ENCODE data around the gene MRGPRD.
A peak's percentile ranks its signal among the peaks of the same experiment; 100 is the strongest.
"Not testable (repeated sequence)": the region's sequence is repeated elsewhere in the genome, so short reads cannot be mapped to it uniquely, and the experiment has no call there.

The MRGPRD gene

DNA sequence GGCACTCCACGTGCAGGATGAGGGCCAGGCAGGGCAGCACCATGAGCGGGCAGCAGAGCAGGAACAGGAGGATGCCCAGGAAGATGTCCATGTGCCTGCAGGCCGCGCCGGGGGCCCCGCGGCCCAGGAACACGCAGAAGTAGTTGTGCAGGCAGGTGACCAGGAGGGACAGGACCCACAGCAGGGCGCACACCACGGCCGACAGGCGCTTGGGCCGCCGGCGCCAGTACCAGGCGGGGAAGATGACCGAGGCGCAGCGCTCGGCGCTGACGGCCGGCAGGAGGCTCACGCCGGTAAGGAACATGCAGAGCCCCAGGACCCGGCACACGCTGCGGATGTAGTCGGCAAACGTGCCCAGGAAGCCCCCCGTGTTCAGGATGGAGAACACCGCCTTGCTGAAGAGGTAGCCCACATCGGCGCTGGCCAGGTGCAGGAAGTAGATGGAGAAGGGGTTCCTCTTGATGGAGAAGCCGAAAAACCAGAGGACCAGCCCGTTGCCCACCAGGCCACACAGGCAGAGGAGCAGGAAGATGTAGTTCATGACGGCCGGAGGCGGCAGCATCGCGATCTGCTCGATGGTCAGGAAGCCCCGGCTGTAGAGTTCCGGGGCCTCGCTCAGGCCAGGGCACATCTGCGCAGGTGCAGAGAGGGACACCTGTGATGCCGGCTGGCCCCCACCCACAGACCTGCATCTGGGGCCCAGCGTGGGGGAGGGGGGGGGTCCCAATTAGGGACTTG, 25.0 kb upstream of the MRGPRD start:
- no peak for DNase-seq

DNA sequence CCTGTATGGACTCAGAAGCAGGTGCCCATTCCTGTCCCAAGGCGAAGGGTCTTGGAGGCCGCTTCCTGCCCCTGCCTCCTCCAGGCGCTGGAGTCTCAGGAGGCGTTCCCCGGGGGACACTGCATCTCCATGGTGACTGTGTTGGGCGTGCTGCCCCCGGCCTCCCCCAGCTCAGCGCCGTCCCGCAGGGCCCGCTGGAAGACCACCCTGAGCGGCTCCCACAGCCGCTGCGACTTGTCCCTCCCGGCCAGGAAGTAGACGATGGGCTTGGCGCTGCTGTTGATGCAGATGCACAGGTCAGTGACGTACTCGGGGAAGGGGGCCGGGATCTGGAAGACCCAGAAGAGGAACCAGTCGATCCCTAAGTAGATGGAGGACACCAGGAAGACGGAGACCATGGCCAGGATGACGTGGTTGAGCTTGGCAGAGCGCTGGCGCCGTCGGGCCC, 24.4 kb upstream of the MRGPRD start:
- no peak for DNase-seq

DNA sequence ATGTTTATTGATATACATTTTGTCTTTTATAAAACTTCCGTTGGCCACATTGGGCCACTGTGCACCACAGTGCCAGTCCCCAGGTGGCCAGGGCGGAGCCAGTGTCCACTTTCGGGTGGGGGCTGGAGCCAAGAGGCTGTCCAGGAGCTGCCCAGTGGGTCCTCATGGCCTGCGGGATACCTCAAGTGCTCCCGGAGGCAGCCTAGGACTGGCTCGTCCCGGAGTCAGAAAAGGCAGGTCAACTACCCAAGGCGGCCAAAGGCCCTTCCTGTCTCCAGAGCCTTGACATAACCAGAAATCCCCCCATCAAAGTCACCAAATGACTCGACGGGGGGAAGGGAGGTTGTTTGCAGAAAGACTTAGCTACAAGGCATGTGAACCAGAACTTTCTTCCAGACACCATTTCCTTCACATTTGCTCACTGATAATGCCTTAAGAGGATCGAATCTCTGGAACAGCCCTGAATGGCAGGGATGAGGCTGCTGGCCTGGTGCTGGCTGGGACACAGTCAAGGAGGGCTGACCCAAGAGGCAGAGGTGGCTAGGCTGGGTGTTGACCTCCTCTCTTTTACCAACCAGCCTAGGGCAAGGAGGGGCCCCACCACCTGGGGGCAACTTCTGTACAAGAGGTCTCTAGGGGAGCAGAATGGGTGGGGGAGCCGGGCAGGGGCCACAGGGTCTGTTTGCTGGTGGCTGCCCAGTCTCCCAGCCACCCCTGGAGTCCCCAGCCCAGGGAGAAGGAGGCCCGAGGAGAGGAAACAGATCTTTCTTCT, 23.8 kb upstream of the MRGPRD start:
- DNase-seq: no peak

DNA sequence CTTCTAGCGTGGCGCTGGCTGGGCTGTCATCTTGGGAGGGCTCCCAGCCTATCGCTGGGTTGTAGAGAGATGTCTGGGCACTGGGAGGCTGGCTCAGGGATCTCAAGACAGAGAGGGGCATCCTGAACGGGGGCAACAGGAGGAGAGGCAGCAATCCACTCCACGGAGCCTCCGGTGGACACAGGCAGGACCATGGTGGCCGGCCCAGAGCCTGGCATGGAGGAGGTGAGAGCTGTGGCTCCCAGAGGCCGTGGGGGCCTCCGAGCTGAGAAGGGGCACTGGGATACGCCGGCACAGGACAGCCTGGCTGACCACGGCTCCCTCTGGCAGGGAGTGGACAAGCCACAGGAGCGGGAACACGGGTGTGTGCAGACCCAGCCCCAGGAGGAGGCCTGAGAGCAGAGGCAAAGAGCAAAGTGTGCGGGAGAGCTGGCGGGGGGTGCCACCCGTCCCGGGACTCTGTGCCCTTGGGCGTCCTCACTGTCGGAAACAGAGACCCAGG, 23.1 kb upstream of the MRGPRD start:
- no peak for DNase-seq

DNA sequence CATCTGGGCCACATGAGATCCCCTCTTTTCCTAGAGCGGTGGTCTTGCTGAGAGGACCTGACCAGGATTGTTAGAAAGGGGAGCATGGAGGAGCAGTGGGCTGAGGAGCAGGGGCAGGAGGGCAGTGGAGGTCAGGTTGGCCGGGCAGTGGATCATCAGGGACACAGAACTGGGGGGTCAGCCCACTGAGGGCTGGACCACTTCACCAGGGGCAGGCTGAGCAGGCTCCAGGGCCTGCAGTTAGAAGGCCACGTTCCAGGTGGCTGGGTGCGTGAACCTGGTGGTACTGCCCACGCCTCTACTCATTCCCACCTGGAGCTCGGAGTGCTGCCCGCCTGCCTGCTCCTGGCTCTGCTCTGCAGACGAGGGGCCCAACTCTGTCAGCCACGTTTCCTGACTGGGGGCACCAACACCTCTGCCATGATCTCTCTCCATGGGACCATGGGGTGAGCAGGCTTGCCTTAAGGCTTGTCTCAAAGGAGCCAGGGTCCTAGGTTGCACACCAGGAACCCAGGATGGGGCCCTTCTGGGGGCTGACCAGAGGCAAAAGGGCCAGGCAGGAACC, 22.6 kb upstream of the MRGPRD start:
- no peak for DNase-seq

DNA sequence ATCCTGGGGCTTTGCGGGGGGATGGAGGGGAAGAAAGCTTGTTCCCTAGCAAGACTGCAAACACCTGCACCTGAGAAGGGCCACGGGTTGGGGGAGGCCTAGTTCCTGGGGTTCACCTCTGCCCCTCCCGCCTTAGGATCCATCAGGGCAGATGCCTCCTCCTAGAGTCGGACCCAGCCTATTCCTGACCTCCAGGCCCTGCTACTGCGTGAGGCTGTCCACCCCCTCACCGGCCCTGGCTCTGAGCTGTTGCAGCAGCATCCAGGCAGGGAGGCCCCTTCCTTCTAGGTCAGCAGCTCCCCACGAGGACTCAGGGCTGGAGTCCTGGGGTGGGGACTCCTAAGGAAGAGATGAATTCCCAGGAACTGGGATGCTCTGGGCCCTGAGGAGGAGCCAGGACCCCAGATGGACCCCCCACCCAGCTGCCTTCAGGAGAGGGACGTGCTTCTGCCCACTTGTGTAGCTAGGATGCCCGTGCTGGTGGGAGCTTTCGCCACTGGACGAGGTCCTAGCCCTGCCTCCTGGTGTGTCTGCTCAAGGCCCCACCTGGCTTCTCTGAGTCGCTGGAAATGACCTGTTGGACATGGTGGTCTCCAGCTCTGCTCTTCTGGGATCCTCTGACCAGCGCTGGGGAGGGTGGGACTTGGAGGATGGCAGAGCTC, 21.9 kb upstream of the MRGPRD start:
- no peak for DNase-seq

DNA sequence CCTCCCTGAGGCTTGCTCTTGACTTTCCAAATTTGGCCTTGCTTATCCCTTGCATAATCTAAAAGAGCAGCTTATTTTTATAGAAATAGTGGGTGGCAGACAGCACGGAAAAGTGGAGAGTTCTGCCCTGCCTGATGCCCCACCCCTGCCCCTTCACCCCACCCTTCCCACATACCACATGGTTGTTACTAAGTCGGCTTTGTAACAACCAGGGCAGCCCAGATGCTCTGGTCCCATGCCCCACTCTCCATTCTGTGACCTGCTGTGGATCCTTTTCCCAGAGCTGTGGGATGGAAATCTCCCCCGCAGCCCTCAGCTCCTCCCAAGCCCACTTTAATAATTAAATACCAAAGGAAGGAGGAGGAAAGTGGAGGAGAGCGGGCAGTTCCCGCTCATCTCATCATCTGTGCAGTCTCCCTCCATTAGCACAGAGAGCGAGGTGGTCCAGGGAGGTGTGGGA, 21.4 kb upstream of the MRGPRD start:
- DNase-seq: no peak

DNA sequence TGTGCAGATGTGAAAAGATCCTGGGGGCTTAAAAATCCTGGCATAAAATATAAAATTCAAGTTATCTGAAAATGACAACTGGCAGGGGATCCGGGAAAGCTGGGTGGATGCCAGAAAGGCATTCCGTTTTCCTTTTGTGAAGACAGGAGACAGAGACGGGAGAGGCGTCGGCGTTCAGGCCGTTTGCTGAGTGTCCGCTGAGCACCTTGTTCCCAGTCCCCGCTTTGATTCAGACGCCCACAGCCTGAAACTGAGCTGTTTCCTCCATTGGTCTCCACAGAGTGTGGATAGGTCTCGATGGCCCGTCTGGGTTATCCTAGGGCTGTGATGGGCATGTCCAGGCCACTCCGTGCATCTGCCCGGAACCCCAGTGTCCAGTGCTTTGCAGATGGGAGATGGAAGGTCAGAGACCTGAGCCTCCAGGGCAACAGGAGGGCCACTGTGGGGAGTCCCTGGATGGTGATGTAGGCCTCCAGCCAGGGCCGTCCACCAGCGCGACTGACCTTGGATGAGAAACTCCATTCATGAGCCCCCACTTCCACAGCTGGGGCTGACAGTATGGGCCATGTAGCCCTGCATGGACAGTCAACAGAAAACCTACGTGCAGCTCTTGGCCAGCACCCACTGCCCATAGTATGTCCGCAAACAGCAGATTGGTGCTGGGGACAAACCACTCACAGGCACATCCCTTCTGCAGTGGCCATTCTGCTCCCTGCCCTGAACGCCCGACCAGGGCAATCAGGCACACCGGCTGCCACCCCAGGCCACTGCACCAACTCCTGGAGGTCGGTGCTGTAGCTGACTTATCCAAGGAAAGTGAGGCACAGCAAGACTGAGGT, 20.7 kb upstream of the MRGPRD start:
- no peak for DNase-seq

DNA sequence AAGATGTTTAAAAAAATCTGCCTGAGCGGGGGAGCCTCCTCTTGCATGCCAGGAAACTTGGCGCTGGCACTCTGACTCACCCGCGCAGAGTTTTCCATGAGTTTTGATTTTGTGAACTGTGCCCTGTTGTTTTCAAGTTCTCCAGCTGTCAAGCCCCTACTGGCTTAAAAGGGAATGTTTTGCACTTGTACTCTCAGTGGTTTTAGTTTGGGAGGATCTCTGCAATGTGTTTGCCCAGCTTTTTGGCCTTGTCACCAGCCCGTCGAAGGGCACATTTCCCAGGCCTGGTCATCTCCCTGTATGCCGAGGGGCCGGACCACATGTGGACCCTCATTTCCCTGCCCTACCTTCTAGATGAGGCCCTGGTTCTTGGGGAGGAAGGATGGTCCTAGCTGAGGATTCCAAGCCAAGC, 20.1 kb upstream of the MRGPRD start:
- DNase-seq: no peak

DNA sequence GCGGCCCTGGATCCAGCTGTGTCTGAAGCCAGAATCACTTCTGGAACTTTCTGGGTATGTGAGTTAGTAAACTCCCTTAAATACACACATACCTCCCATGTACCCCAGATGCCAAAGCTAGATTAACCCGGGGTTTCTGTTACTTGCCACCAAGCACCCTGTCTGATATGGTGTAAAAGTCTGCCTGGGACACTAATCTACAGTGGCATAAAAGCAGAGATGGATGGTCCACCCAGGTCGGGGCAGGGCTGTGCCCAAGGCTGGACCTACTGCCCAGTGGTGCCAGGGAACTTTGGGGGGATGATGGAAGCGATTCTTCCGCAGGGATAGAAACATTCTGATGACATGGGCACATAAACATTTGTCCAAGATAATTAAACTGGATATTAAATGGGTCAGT, 19.6 kb upstream of the MRGPRD start:
- DNase-seq: no peak

DNA sequence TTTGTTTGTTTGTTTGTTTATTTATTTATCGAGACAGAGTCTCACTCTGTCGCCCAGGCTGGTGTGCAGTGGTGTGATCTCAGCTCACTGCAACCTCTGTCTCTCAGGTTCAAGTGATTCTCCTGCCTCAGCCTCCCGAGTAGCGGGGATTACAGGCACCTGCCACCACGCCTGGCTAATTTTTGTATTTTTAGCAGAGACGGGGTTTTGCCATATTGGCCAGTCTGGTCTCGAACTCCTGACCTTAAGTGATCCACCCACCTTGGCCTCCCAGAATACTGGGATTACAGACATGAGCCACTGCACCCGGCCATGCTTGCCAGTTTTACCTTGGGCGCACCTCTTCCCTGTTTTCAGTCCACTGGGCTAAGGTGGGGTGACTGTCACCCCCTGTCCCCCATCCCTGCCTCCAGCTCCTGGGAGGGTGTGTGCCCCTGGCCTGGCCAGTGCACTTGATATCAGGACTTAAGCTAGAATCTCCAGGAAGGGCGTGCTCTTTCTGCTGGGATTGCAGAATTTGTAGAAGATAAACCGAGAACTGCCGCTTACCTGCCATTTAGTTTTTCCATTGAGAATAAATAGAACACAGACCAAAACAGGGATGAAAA, 19.1 kb upstream of the MRGPRD start:
- not testable (repeated sequence) for DNase-seq

DNA sequence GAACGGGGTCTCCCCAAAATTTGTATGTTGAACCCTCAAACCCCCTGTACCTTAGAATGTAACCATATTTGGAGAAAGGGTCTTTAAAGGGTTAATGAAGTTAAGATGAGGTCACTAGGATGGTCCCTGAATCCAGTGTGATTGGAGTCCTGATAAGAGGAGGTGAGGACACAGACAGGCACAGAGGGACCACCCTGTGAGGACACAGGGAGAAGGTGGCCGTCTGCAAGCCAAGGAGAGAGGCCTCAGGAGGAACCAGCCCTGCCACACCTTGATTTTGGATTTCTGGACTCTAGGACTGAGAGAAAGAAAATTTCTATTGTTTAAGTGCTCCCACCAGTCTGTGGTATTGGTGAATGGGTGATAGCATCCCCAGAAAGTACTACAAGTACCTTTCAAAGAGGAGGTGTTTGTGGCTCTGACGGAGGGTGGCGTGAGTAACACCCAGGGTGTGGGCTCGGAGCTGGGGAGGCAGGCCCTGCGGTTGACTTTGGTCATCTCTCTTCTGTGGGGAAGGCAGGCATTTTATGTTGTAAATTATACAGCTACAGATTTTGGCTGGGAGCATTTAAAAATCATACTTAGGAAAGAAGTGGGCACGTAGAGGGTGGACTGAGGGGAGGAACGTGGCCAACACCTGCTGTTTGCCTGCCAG, 18.4 kb upstream of the MRGPRD start:
- no peak for DNase-seq

DNA sequence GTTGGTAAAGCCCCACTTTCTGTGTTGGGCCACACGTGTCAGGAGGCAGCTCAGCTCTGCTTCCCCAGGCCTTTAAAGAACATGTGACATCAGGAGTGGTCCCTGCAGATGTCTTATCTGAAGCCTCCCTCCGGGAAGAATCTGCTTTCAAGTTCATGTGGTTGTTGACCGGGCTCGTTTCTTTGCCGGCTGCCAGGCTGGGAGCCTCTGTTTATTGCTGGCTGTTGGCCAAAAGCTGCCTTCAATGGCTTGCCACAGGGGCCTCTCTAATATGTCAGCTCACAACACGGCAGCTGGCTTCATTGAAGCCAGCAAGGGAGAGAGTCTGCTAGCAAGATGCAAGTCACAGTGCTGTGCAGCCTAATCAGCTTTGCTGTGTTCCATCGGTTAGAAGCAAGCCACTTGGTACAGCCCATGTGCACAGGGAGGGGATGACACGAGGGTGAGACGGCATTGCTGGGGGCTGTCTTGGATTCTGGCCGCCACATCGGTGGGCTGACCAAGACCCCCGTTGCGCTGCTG, 17.7 kb upstream of the MRGPRD start:
- DNase-seq: peak; percentile 17

DNA sequence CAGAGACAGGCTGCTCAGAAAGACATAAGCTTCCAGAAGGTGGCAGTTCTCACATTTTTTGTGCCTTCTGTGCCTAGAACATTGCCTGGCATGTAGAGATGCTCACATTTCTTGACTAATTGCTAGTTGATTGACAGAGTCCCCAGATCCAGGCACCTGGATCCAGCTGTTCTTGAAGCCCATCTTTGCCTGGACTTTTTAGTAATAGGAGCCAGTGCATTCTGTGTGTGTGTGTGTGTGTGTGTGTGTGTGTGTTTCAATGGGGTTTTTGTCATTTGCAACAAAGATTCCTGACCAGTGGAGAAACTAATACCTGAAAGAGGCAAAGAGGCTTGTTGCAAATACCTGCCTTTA, 17.2 kb upstream of the MRGPRD start:
- DNase-seq: no peak

DNA sequence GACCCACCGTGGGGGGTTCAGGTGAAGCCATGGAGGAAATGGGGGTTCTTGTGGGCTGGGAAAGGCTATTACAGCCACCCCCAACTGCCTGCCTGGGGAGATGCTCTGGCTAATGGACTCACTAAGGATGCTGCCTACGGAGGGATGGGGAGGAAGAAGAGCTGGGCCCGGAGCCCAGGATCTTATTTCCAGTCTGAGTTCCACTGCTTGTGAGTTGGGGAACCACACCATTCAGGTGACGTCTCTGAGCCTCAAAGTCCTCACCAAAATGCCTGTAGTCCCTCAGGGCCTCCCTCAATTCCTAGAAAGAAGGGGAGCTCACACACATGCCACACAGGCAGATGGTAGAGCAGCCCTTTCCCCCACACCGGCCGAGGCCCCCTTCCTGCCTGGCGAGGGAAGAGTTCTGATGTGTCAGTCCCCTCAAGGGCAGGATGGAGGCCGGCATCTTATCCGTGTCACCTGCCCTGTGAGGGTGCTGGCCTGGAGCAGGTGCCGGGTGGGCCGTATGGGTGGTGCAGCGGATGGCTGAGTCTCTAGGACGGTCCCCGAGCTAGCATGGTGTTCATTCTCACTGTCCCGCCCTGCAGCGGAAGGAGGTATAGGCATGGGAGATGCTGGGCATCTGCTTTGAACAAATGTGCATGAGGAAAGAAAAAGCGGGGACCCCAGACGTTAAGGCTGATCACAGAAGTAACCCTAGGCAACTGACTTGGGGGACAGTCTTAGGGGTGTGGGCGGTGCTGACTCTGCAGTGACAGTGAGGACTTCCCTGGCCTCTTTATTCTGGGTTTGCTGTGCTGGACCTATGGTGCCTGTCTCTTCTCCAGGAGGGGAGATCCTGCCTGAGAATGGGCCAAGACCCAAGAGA, 16.6 kb upstream of the MRGPRD start:
- DNase-seq: no peak

DNA sequence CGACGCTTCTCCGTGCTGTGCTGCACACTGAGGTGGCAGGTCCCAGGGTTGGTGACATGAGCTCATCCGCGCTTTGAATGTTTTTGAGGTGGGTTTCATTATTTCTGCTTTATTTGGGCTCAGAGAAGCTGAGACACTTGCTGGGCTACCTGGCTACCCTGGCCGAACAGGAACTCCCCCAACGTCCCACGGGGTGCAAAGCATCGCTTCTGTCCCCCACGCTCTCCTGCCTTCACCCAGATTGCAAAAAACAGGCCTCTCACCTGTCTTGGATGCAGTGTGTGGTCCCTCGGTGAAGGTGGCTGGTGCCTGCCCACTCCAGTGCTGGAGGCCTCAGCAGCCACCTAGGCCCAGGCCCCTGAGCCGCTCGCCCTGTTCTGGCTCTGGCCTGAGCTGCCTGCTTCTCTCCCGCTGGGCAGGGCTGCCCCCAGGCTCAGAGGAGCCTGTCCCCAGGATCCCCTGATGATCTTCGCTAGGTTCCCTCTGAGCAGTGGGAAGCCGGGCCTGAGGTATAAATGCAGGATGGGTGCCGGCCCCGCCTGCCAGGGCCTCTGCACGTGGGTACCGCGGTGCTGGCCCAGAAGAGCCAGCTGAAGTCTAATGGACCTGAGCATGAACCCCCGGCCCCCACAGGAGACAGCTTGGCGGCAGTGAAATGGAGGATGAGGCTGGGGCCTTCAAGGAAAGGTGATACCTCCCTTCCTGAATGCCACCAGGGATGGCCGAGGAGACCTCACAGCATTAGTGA, 15.8 kb upstream of the MRGPRD start:
- DNase-seq: no peak

DNA sequence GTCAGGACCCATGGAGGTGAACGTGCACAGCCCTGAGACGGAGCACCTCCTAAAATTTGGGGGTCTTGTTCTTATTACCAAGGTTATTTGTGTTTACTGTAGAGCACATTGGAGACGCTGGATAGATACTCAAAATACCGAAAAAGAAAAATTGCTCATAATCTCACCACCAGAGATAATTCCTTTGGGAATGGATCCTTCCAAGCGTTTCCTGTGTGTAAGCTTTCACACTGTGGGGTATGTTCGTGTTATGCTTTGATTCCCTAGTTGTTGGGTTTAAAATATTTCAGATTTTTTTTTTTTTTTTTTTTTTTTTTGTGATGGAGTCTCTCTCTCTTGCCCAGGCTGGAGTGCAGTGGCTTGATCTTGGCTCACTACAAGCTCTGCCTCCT, 14.1 kb upstream of the MRGPRD start:
- DNase-seq: no peak

DNA sequence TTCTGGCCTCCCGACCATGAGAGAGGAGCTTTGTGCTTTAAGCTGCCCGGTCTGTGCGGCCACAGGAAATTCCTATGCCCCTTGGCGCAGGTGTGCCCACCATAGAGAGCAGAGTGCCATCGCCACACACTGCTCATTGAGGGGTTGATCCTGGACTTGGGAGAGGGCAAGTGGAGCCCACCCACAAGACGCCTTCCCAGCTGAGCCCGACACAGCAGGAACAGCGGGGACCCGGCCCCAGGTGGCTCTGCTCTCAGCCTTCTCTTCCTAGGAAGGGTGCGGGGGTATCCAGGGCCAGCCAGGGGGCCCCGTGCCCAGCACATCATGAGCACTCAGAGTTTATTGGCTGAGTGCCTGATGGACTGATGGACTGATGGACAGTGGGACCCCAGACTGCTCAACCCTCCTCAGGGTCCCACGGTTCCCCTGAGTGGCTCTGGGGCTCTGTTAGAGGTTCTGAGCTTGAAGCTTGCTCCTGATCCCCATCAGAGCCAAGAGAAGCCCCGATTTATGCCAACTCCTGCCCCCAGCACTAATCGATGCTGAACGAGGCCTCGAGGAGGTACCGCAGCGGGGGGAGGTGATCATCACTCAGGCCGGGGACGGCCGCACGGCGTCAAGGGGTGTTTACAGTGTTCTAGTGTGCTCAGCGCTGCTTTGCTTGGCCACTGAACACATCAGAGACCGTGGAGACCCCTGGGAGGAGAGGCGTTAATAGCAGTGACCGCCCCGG, 13.5 kb upstream of the MRGPRD start:
- DNase-seq: no peak

DNA sequence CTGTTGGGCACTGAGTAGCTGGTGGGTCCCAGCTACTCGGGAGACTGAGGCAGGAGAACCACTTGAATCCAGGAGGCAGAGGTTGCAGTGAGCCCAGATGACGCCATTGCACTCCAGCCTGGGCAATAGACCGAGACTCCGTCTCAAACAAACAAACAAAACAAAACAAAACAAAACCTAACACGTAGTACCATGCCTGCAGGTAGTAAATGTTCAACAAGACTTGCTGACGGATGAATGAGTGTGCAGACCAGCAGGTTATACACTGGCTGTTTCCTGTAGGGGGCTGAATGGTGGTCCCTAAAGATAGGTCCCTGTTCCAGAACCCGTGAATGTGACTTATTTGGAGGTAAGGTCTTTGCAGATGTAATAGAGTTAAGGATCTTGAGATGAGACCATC, 12.8 kb upstream of the MRGPRD start:
- DNase-seq: no peak

All from midbrain (tissue), 1 donor.